ENCODE results near the gene B3GALT5. TPM values are rescaled to one million over a fixed set of nuclear protein-coding genes. Genes with fewer than 3 reads are reported as not detected.

The B3GALT5 gene
- total RNA-seq, 2 donors from 2014 or later, result not detected

DNA sequence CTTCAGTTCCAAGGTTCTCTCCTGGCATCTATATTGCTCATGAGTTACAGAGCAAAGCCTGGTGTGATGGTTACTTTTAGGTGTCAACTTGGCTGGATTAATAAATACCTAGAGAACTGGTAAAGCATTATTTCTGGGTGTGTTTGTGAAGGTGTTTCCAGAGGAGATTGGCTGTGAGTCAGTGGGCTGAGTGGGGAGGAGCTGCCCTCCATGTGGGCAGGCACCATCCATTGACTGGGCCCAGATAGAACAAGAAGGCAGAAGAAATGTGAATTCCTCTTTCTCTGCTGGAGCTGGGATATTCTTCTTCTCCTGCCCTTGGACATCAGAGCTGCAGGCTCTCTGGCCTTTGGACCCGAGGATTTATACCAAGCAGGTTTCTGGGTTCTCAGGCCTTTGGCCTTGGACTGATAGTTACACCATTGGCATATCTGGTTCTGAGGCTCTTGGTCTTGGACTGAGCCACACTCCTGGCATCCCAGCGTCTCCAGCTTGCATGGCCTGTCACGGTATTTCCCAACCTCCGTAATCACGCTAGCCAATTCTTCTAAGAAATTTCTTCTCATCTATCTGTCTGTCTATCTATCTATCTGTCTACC is 44.5 kb downstream of the B3GALT5 start:
- peaks cover 6% of the 10 kb centered on the region for H3K27me3 Mint-ChIP-seq (ENCODE audit: low read depth)
- no peaks in the 10 kb centered on the region for H3K4me1 Mint-ChIP-seq (ENCODE audit: low read depth)
- peaks cover 0 to 6% of the 10 kb centered on the region in 2 donors for H3K9me3 Mint-ChIP-seq
- ATAC-seq (replicated peaks in 1 of 2) (no peak), DNase-seq (no peak)
- H3K36me3 Mint-ChIP-seq (ENCODE audit: insufficient read depth in 2 of 2), result peaks cover 0 to 2% of the 10 kb centered on the region in 2 donors
- H3K4me3 Mint-ChIP-seq, result no peak overlapping the region
- H3K27ac Mint-ChIP-seq, result no peak overlapping the region

DNA sequence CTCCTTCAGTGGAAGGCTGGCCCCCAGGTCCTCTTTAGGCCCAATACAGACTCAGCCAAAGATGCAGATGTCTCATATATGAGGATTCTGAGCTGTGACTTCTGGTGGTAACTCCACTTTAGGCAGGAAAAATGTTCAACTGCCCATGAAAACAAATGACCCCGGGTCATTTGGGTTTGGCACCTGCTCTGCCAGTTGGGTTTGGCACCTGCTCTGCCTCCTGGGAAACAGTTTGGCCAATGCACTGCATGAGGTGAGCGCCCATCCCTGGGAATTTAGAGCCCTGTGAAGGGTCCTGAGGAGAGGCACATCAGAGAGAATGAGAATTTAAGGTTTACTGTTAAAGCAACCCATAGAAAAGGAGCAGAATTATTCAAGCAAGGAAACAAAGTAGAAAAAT is 45.3 kb downstream of the B3GALT5 start:
- Mint-ChIP-seq H3K4me3 (no peak overlapping the region), H3K27me3 (ENCODE audit: low read depth) (peaks cover 6% of the 10 kb centered on the region)

DNA sequence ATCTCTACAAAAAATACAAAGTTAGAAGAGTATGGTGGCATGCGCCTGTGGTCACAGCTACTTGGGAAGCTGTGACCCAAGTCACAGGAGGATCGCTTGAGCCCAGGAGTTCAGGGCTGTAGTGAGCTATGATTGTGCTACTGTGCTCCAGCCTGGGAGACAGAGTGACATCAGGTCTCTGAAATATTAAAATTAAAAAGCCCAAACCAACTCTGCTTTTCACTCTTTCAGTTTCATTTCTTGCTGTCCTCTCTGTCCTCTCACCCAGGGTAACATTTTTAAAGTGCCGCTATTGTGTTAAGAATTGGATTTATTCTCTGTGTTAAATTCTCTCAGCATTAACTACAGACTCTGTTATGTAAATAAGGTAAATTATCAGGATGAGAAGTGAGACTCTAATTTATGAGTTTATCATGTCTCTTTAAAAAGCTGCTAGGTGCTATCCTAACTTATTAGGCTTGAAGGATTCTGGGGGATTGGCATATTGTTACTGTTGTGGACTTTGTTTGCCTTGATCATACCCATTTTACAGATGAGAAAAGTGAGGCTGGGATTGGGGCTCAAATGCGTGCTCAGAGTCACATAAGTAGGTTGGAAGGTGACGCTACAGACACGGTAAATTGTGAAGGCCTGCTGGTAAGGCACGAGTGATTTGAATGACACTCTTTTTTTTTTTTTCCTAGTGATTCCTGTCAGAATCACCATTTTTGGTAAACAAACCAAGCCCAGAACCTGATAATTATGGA is 46.5 kb downstream of the B3GALT5 start:
- no peak for DNase-seq
- no peaks in the 10 kb centered on the region for H3K9me3 Mint-ChIP-seq
- no peaks in the 10 kb centered on the region for H3K4me1 Mint-ChIP-seq (ENCODE audit: low read depth)
- H3K4me3 Mint-ChIP-seq, result no peak overlapping the region
- H3K27me3 Mint-ChIP-seq (ENCODE audit: low read depth), result peaks cover 6% of the 10 kb centered on the region
- no peak overlapping the region for H3K27ac Mint-ChIP-seq
- no peaks in the 10 kb centered on the region for H3K36me3 Mint-ChIP-seq (ENCODE audit: insufficient read depth in 2 of 2)
- no peak for ATAC-seq (replicated peaks in 1 of 2)

More for the DNA sequence above, 45.3 kb downstream of the B3GALT5 start:
- Mint-ChIP-seq H3K9me3 (peaks cover 0 to 5% of the 10 kb centered on the region in 2 donors), H3K4me1 (ENCODE audit: low read depth) (no peaks in the 10 kb centered on the region), H3K27ac (no peak overlapping the region), H3K36me3 (ENCODE audit: insufficient read depth in 2 of 2) (peaks cover 0 to 2% of the 10 kb centered on the region in 2 donors)
- no peak for DNase-seq
- no peak for ATAC-seq (replicated peaks in 1 of 2)

DNA sequence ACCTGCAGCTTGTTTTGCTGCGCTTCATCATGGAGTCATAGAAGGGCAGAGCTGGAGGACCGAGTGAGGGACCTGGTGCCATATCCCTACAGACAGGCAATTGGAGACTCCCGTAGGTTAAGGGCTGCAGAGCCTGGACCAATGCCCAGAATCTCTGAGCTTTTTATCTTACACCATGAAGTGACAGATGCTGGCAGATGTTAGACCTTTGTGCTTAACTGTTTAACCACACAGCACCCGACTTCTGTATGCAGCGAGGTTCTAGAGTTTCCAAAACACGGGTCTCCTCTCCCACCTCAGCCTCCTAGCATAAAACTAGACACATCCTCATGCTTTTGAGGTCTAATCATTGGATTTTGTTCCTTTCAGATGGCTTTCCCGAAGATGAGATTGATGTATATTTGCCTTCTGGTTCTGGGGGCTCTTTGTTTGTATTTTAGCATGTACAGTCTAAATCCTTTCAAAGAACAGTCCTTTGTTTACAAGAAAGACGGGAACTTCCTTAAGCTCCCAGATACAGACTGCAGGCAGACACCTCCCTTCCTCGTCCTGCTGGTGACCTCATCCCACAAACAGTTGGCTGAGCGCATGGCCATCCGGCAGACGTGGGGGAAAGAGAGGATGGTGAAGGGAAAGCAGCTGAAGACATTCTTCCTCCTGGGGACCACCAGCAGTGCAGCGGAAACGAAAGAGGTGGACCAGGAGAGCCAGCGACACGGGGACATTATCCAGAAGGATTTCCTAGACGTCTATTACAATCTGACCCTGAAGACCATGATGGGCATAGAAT is 47.6 kb downstream of the B3GALT5 start:
- Mint-ChIP-seq H3K4me1 (ENCODE audit: low read depth) (no peaks in the 10 kb centered on the region), H3K27ac (no peak overlapping the region), H3K36me3 (ENCODE audit: insufficient read depth in 2 of 2) (no peaks in the 10 kb centered on the region), H3K9me3 (no peaks in the 10 kb centered on the region), H3K27me3 (ENCODE audit: low read depth) (peaks cover 6% of the 10 kb centered on the region), H3K4me3 (no peak overlapping the region)
- ATAC-seq (replicated peaks in 1 of 2) (no peak), DNase-seq (no peak)

DNA sequence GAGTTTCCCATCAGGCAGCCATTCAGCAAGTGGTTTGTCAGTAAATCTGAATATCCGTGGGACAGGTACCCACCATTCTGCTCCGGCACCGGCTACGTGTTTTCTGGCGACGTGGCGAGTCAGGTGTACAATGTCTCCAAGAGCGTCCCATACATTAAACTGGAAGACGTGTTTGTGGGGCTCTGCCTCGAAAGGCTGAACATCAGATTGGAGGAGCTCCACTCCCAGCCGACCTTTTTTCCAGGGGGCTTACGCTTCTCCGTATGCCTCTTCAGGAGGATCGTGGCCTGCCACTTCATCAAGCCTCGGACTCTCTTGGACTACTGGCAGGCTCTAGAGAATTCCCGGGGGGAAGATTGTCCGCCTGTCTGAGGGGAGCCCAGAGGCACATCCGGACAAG is 48.4 kb downstream of the B3GALT5 start:
- Mint-ChIP-seq H3K9me3 (no peaks in the 10 kb centered on the region), H3K4me1 (ENCODE audit: low read depth) (no peaks in the 10 kb centered on the region), H3K36me3 (ENCODE audit: insufficient read depth in 2 of 2) (no peaks in the 10 kb centered on the region), H3K4me3 (no peak overlapping the region), H3K27ac (no peak overlapping the region), H3K27me3 (ENCODE audit: low read depth) (peaks cover 6% of the 10 kb centered on the region)
- ATAC-seq (replicated peaks in 1 of 2), result no peak
- DNase-seq, result no peak

DNA sequence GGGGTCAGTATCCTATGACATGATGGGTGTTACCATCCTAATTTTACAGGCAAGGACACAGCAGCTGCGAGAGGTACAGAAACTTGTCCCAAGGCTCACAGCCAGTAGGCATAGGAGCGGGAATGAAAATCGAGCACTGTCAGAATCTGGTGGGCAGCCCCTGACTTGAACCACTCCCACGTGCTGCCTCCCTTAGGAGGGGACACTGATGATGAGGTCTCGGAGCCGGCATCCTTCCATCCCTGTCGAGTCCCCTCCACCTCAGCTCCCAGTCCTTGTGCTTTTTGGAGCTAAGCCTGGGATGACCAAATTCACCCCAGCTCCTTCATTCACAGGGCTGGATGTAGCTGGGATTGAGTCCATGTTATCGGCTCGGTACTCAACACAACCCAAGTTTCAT is 49.0 kb downstream of the B3GALT5 start:
- no peak for DNase-seq
- no peaks in the 10 kb centered on the region for H3K36me3 Mint-ChIP-seq (ENCODE audit: insufficient read depth in 2 of 2)
- no peak overlapping the region for H3K4me3 Mint-ChIP-seq

DNA sequence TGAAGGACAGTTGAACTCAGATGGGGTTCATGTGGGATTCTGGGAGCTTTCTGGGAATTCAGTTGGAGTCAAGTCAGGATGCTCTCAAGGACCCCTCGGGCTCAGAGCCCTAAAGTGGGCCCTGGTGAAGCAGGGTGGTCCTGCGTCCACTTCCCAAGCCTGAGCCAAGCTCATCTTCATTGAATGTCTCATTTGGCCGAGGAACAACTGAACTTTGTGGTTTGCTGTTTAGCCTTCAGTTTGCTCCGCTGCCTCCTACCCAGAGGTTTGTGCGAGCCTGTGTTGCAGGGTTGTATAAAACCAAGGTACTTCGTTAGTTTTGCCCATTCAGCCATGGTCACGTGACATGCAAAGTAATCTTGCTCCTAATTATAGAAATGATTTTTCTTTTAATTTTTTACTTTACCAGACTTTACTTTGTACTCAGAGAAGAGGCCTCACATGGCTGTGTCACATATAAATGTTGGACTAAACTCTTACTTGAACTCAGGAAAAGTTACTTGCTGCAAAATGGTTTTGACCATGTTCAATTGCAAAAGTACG is 49.7 kb downstream of the B3GALT5 start:
- Mint-ChIP-seq H3K4me1 (ENCODE audit: low read depth) (no peaks in the 10 kb centered on the region), H3K9me3 (no peaks in the 10 kb centered on the region), H3K27ac (no peak overlapping the region), H3K36me3 (ENCODE audit: insufficient read depth in 2 of 2) (no peaks in the 10 kb centered on the region), H3K4me3 (no peak overlapping the region), H3K27me3 (ENCODE audit: low read depth) (peaks cover 6% of the 10 kb centered on the region)
- DNase-seq, result no peak
- ATAC-seq (replicated peaks in 1 of 2), result no peak

More for the DNA sequence above, 49.0 kb downstream of the B3GALT5 start:
- Mint-ChIP-seq H3K27me3 (ENCODE audit: low read depth) (peaks cover 6% of the 10 kb centered on the region), H3K27ac (no peak overlapping the region), H3K4me1 (ENCODE audit: low read depth) (no peaks in the 10 kb centered on the region), H3K9me3 (no peaks in the 10 kb centered on the region)
- ATAC-seq (replicated peaks in 1 of 2), result no peak

DNA sequence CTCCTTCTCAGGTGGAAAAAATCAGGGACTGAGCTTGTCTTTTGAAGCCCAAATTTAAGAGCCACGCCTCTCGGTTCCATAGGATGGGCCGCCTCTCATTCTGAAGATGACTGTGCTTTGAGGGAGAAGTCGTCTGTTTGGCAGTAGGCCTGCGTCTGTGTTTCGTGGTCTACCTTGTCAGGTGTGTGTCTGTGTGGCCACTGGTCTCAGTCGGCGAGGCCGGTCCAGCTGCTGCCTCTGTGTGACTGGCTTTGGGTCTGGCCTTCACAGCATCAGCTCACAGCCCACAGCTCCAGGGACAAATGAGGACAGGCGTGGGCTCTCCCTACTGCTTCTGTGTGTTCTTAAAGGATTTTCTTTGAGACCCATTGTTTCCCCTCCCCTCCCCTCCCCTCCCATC is 50.3 kb downstream of the B3GALT5 start:
- no peak for ATAC-seq (replicated peaks in 1 of 2)
- Mint-ChIP-seq H3K4me3 (no peak overlapping the region), H3K36me3 (ENCODE audit: insufficient read depth in 2 of 2) (no peaks in the 10 kb centered on the region), H3K4me1 (ENCODE audit: low read depth) (no peaks in the 10 kb centered on the region), H3K27ac (no peak overlapping the region), H3K9me3 (no peaks in the 10 kb centered on the region), H3K27me3 (ENCODE audit: low read depth) (peaks cover 6% of the 10 kb centered on the region)
- no peak for DNase-seq

DNA sequence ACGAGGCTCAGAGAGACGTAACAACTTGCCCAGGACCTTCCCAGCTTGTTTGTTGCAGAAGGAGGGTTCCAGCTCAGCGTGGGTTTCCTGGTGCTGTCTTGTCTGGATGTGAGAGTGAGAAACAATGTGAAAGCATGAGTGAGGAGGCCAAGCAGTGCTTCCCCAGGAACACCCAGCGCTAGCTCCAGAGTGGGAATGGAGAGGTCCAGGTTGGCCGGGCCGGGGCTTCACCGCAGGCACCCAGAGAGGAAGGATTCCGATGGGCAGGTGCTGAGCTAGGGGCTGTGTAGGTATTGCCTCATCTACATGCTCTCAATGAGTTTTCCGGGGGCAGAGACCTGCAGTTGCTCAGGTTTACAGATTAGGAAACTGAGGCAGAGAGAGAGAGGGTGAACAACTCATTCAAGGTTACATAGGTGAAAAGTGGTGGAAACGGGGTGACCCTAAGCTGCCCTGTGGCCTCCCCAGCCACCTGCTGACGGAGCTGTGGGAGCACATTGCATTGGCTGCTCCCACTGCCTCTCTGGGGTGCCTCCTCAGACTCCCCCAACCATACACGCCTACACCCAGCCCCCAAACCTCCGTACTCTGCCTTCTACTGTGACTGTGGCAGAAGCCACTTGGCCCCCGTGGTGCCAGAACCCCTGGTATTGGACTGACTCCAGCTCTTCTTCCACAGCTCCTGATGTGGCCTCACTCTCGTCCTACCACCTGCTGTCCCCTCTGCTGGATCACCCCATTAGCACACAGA is 51.2 kb downstream of the B3GALT5 start:
- Mint-ChIP-seq H3K27me3 (ENCODE audit: low read depth) (peaks cover 6% of the 10 kb centered on the region), H3K27ac (no peak overlapping the region), H3K4me1 (ENCODE audit: low read depth) (no peaks in the 10 kb centered on the region), H3K4me3 (no peak overlapping the region), H3K36me3 (ENCODE audit: insufficient read depth in 2 of 2) (no peaks in the 10 kb centered on the region), H3K9me3 (no peaks in the 10 kb centered on the region)
- DNase-seq (no peak), ATAC-seq (replicated peaks in 1 of 2) (no peak)

DNA sequence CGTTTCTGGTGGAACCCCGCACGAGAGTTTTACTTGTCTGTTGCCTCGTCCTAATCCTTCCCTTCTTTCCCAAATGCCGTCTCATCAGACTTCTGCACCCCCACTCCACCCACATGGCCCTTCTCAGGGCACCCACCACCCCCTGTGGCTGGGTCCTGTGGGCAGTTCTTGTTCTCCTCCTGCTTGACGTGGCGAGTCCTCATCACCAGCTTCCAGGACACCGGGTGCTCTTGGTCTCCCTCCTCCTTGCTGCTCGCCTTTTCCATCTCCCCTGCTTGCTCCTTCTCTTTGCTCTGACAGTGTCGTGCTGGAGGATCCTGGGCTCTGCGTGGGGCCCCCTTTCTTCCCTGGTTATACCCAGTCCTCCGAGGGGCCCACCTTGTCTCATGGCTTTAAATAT is 51.8 kb downstream of the B3GALT5 start:
- no peaks in the 10 kb centered on the region for H3K4me1 Mint-ChIP-seq (ENCODE audit: low read depth)
- peaks cover 4% of the 10 kb centered on the region for H3K27me3 Mint-ChIP-seq (ENCODE audit: low read depth)
- no peaks in the 10 kb centered on the region for H3K9me3 Mint-ChIP-seq
- H3K27ac Mint-ChIP-seq, result no peak overlapping the region
- H3K4me3 Mint-ChIP-seq, result no peak overlapping the region
- DNase-seq (no peak), ATAC-seq (replicated peaks in 1 of 2) (no peak)
- no peaks in the 10 kb centered on the region for H3K36me3 Mint-ChIP-seq (ENCODE audit: insufficient read depth in 2 of 2)

DNA sequence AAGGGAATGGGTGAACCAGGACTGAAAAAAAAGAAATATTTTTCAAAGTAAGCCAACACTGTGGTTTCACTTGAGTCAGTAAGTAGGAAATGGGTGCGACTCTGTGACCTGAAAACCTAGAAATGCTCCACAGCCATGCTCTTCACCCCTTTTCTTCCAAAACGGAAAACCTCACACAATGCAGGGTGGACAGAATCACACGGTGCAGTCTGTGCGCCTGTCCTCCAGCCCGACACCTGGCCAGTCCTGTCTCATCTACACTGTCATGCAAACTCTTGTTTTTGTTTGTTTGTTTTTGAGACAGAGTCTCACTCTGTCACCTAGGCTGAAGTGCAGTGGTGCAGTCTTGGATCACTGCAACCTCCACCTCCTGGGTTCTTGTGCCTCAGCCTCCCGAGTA is 53.3 kb downstream of the B3GALT5 start:
- ATAC-seq (replicated peaks in 1 of 2) (no peak), DNase-seq (no peak)
- no peak overlapping the region for H3K27ac Mint-ChIP-seq
- no peak overlapping the region for H3K4me3 Mint-ChIP-seq
- no peaks in the 10 kb centered on the region for H3K4me1 Mint-ChIP-seq (ENCODE audit: low read depth)
- no peaks in the 10 kb centered on the region for H3K9me3 Mint-ChIP-seq
- no peaks in the 10 kb centered on the region for H3K27me3 Mint-ChIP-seq (ENCODE audit: low read depth)
- H3K36me3 Mint-ChIP-seq (ENCODE audit: insufficient read depth in 2 of 2), result no peaks in the 10 kb centered on the region

DNA sequence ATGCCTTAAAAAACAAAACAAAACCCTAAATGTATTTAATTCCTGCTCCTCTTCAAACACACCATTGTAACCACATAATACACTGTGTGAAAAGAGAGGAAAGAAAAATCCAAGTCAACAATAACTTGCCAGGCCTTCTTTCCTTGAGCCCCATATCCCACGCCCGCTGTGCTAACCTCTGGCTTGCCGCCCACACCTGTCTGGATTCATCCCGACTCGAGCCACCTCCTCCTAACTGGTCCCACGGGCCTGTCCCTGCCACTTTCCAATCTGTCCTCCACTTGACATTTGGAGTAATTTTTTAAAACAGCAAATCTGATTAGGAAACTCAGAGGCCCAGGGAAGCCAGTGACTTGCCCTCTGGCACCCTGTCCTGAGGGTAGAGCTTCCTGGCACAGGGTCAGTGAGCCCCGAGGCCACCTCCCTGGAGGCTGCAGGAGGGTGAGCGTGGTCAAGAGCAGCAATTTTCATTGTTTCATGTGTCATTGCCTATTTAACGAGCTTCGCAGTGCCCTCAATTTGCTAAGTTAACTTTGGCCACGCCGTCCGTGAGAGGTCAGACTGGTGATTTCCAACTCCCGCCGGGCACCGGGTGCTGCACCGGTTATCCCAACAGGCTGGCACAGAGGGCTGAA is 54.1 kb downstream of the B3GALT5 start:
- ATAC-seq (replicated peaks in 1 of 2), result no peak
- H3K27ac Mint-ChIP-seq, result no peak overlapping the region
- no peaks in the 10 kb centered on the region for H3K27me3 Mint-ChIP-seq (ENCODE audit: low read depth)
- no peak for DNase-seq
- H3K9me3 Mint-ChIP-seq, result no peaks in the 10 kb centered on the region
- no peak overlapping the region for H3K4me3 Mint-ChIP-seq
- no peaks in the 10 kb centered on the region for H3K4me1 Mint-ChIP-seq (ENCODE audit: low read depth)
- no peaks in the 10 kb centered on the region for H3K36me3 Mint-ChIP-seq (ENCODE audit: insufficient read depth in 2 of 2)

Data from activated T-cell treated with anti-CD3 and anti-CD28 coated beads, Interleukin-2, amount 50 U/mL, for 72 hours (primary cell).